Activated T-cell treated with anti-CD3 and anti-CD28 coated beads for 1 hour (primary cell): Measurements from ENCODE around the gene TAF12.
"Not testable (repeated sequence)": the region's sequence is repeated elsewhere in the genome, so short reads cannot be mapped to it uniquely, and the experiment has no call there.

Source experiments
- DNase-seq: peaks from one replicate; pipeline ENCODE4 v3.0.0-alpha.2; 2020; ENCODE audit warnings: low read depth

The TAF12 gene

DNA sequence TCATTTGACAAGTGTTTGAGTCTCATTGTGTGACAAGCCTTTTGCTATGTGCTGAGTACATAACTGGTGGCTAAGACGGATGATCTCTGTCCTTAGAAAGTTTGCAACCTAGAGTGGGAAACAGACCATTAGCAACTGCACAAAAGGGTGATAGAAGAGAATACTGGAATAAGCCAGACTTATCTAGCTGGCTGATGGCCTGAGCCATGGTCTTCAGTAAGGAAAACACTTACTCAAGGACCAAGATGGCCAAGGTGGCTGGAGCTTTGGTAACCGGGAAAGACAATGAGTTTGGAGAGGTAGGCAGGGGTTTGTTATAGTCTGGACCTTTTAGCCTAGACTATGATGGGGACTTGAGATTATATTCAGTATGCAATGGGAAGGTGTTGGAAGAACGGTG is 1.6 kb upstream of the TAF12 start:
- DNase-seq: no peak

- no peak for DNase-seq
Measured at GRCh38 chr1:28642056-28642846, 616 bp downstream of the TAF12 start.

DNA sequence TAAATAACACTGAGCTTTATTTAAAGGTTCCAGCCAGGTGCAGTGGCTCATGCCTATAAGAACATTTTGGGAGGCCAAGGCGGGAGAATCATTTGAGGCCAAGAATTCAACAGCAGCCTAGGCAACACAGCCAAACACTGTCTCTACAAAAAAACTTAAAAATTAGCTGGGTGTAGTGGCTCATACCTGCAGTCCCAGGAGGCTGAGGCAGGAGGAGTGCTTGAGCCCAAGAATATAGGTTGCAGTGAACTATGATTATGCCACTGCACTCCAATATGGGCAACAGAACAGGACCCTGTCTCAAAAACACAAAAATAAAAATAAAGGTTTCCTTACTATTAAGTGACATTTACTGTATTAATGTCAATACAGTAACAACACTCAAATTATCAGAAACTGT is 2.1 kb downstream of the TAF12 start:
- DNase-seq: no peak

DNA sequence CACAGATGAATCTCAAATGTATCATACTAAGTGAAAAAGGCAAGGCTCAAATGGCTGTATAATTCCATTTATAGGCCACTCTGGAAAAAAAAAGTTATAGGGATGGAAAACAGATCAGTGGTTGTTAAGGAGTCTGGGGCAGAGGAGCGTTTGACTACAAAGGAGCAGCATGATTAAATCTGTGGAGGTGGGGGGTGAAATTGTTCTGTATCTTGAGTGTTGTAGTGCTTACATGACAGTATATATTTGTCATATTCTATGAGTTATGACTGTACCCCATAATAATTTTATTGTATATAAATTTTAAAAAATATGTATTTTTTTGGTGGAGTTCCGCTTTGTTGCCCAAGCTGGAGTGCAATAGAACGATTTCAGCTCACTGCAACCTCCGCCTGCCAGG is 10.3 kb downstream of the TAF12 start:
- DNase-seq: no peak

DNA sequence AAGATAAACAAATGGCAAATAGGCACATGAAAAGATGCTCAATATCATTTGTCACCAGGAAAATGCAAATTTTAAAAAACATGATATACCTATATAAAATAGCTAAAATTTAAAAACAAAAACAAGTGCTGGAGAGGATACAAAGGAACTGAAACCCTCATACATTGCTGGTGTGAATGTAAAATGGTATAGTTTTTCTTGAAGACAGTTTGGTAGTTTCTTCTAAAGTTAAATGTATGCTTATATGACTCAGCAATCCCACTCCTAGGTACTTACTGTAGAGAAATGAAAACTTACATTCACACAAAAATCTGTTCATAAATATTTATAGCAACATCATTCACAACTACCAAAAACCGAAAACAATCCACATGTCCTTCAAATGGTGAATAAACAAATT is 11.2 kb downstream of the TAF12 start:
- DNase-seq: no peak

DNA sequence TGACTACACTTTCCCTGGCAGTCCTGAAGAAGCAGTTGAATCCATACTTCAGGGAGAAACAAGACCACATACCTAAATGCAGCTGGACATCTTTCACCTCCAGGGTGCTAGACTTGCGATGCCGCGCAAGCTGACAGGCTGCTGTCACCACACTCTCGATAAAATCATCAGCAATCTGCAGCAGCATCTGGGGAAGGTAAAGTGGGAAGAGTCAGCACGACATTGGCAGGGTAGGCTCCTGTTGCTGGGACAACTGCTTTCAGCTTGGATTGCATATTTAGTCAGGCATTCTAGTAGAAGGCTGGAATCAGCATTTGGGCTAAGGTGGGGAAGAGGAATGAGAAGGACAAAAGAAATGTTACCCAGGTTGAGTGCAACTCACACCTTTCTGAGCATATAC is 29.7 kb downstream of the TAF12 start:
- DNase-seq: no peak

- DNase-seq: no peak
Measured at GRCh38 chr1:28606771-28607170, 36.1 kb downstream of the TAF12 start.

DNA sequence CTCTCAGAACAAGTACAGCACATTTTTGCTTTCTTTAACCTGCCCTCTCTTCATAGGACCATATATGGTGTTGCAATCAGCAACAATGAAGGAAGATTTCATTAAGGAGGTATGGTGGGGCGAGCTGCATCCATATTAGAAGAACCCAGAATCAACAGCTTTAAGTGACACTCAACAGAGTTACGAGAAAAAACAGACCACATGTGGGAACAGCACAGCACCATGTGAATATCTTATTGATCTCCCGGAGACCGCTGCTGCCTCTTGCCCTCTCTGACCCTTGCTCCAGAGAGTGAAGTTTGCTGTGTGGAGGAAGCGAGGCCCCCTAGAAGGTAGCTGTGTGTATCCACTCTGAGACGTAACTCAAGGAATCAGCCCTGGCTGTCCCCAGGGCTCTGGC is 37.9 kb downstream of the TAF12 start:
- DNase-seq: no peak

GRCh38 chr1:28604411-28604810 is 38.5 kb downstream of the TAF12 start:
- DNase-seq: no peak

DNA sequence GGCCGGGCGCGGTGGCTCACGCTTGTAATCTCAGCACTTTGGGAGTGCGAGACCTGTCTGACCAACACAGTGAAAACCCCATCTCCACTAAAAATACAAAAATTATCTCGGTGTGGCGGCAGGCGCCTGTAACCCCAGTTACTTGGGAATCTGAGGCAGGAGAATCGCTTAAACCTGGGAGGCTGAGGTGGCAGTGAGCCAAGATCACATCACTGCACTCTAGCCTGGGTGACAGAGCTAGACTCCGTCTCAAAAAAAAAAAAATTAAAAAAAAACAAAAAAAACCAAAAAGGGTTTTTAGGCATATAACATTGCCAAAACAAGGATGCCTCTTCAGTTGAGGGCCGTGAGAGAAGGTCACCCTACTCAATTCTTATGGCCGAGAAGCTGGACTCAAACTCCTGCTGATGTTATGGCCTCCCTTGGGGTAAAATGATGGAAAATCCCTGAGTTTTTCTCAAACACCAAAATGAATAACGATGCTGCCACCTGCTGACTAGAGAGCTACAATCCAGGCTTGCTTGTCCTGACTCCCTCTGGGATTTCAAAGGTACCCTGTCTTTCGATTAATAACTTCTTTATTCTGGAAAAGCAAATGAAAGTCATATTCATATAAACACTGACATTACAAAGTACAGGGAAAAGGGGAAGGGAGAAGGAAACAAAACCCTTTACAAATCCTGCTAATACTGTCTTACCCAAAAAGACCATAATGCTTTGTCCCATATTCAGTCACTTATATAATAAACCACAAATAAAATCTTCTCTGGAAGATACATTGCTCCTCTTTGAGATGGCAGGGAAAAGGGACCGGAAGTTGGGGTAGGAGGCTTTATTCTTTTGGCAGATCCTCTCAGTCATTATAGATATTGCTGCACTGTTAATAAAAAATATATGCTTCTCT is 40.1 kb downstream of the TAF12 start:
- DNase-seq: no peak

GRCh38 chr1:28601696-28602095 is 41.2 kb downstream of the TAF12 start:
- no peak for DNase-seq

DNA sequence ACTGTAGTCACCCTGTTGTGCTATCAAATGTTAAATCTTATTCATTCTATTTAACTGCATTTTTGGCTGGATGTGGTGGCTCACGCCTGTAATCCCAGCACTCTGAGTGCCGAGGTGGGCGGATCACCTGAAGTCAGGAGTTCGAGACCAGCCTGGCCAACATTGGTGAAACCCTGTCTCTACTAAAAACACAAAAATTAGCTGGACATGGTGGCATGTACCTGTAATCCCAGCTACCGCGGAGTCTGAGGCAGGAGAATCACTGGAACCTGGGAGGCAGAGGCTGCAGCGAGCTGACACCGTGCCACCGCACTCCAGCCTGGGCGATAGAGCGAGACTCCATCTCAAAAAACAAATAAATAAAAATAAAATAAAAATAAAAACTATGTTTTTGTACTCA is 46.6 kb downstream of the TAF12 start:
- not testable (repeated sequence) for DNase-seq

- no peak for DNase-seq
Measured at GRCh38 chr1:28595412-28596191, 47.3 kb downstream of the TAF12 start.

DNA sequence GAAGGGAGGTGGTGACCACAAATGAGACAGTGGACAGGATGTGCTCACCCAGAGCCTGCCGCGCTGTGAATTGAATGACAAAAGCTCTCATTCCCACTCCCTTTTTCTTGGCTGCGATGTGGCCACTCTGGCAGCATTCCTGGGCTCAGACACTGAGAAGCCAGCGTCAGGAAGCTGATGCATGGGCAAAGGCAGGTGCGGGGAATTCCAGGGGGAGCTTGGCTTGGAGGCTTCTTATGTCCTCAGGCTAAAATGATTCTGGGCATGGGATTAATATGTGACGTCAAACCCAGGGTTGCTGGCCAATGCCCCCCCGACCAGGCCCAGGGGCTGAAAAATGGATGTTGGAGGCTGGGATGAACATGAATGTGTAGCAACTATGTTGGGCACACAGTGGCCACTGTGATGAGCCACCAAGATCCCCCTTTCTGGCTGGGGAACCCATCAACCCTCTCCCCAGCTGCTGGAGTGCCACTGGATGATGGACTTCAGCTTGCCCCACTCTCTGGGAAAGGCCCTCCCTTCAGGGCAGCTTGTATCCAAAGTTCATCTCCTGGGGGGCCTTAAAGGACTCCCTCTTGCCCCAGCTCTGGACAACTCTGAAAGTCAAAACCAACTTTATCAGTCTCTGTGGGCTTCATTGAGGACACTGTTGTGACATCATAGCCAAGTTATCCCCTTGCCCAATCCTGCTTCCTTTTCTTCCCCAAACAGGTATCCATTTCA is 48.0 kb downstream of the TAF12 start:
- not testable (repeated sequence) for DNase-seq

DNA sequence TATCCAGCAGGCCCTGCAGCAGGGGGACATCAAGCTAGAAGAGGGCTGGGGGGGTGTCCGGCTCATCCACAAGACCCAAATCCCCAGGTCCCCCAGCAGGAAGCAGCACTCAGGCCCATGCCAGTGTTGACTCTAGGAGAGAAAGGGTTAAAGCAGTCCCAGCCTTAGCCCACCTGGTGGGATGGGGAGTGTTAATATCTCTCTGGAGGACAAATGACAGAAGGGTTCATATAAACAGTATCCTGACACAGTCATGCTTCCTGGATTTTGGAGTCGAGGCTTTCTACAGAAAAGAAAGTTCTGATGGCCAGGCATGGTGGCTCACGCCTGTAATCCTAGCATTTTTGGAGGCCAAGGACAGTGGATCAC is 48.9 kb downstream of the TAF12 start:
- DNase-seq: not testable (repeated sequence)

GRCh38 chr1:28592321-28593071 is 50.4 kb downstream of the TAF12 start:
- DNase-seq: no peak

DNA sequence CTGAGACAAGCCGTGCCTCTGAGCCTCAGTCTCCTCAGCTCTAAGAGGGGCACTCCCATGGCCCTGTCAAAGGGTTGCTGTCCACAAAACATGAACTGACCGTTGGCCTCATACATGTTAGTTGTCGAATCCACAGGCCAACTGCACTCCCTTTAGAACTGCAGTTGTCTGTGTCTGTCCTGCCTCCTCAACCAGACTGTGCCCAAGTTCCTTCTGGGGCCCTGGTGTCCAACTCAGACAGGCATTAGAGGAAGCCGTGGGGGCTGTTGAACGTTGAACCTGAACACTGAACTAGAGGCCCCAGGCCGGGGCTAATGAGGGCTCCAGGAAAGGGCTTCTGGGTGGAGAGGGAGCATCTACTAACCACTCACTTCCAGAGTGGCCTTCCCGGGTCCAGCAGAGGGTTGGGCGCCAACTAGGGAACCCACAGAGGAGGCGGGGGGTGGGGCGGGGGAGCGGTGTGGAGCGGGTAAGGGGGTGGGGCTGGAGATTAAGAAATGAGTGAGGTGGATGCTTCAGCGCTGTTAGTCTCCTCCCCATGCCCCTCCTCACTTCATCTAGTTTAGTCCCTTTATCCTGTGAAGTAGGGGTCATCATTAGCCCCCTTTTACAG is 51.1 kb downstream of the TAF12 start, which contains the start of gene RAB42:
Gene RAB42 (plus strand): TSS at position 558 of the 613 bp plus-strand sequence. CDS start 247 bp downstream, outside the sequence.
- DNase-seq: no peak

DNA sequence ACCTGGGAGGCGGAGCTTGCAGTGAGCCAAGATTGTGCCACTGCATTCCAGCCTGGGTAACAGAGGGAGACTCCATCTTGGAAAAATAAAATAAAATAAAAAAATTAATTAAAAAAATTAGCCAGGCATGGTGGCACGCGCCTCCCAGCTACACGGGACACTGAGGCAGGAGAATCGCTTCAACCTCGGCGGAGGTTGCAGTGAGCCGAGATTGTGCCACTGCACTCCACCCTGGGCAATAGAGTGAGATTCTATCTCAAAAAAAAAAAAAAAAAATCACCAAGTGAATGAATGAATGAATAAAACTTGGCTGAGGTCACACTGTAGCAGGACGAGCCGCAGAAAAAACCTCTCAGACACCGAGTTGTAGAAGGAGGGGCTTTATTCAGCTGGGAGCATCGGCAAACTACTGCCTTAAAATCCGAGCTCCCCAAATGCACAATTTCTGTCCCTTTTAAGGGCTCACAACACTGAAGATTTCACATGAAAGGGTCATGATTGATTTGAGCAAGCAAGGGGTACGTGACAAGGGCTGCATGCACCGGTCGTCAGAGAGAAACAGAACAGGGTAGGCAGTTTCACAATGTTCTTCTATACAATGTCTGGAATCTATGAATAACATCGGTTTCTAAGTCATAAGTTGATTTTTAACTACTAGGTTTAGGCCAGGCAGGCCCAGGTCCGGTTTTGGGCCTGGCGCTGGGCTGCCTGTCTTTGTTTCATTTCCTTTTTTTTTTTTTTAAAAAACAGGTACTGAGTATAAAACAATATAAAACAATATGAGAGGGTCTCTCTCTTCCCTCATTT is 56.1 kb downstream of the TAF12 start:
- DNase-seq: not testable (repeated sequence)

DNA sequence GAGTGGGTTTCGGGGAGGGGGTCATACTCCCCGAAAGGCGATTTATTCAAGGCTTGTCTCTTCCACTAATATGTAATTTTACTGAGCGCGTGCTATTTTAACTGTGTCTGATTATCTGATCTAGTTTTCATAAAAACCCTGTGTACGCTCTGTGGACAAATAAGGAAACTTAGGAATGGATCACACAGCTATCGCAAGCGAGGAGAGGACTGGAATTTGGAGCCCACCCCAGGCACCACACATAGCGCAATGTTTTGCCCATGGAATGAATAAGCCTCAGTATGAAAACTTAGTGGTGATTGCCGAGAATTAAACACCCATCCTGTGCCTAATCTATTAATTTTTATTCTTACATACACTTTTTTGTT is 60.6 kb downstream of the TAF12 start:
- no peak for DNase-seq
